ENCODE data around the gene ALK.
"Not testable (repeated sequence)": the region's sequence is repeated elsewhere in the genome, so short reads cannot be mapped to it uniquely, and the experiment has no call there.

The ALK gene

DNA sequence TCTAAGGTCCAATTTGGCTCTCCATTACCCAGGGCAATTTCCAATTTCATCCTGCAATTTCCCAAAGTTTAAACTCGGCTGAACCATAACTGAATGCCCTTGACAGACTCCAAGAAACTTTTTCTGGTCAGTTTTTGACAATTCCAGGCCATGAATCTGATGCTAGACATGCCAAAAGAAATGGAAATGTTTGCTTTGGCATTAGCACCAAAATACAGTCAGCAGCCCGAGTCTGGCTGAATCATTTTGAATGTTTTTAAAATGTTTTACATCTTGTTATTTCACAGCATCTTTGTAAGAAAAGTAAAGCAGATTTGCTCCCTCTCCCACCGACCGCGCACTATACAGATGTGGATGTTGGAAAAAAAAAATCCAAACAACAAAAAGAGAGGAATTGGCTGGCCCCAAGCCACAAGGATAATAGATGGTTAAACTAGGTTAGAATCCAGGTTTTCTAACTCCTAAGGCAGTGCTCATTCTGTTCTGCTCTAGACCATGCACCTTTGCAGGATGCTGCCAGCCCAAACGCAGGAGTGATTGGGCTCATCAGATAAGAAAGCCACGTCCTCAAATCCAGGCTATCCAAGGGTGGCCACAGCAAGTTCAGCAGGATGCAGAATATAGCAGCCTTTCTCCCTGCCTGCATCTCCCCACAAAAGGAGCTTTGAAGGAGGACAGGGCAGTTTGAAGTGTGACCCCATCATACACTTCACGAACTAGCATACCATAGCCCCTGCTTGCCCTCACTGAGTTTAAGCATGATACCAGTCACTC is 167.5 kb downstream of the ALK start:
- peak; percentile 80 for DNase-seq

DNA sequence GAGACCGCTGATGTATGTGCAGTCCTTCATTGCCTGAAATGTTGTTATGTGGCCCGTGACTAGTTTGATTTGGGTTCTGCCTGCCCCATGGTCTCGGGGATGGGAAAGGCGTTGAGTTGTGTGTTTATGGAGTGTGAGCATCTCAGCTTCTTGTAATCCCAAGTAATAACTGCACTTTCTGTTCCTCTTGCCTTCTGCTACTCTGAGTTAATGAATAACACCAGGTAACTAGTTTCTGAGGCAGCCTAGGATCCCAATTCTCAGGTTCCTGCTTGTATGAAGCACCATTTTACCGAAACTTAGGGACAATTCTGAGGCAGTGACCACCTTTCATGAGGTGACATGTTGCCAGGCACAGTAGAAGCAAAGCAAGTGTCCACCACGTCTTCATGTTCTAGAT is 170.0 kb downstream of the ALK start:
- no peak for DNase-seq

DNA sequence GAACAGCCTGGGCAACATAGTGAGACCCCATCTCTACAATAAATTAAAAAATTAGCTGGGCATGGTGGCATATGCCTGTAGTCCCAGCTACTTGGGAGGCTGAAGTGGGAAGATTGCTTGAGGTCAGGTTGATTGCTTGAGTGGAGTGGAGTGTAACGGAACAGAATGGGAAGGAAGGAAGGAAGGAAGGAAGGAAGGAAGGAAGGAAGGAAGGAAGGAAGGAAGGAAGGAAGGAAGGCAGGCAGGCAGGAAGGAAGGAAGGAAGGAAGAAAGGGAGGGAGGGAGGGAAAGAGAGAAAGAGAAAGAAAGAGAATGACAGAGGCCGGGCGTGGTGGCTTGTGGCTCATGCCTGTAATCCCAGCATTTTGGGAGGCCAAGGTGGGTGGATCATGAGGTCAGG is 170.9 kb downstream of the ALK start:
- not testable (repeated sequence) for DNase-seq

DNA sequence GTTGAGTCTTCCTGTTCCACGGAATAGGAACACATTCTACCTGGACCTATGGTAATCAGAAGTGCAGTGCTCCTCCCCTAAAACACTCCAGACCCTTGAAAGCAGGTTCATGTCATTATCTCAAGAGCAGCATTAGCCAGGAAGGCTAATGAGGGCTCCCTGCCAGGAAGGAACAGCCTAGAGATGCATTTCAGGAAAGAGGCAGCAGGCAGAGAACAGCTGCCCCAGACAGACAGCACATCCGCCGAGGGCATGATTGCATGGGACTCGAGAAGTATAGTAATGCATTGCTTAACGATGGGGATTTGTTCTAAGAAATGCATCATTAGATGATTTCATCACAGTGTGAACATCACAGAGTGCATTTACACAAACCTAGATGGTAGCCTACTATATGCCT is 171.5 kb downstream of the ALK start:
- DNase-seq: no peak

DNA sequence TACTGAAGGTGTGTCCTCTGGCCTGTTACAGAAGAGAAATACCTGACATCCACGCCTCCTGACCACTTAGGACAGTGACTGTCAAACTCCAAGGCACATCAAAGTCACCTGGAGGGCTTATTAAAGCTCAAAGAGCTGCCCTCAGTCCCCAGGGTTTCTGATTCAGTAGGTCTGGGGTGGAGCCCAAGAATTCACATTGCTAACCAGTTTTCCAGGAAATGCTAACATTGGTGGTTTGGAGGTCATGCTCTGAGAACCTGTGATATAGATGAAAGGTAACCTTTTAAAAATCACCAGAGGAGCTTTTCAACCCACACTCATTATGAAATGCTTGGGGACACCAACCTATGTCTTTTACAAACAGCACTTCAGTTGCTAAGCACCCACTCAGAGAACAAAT is 172.3 kb downstream of the ALK start:
- DNase-seq: no peak

DNA sequence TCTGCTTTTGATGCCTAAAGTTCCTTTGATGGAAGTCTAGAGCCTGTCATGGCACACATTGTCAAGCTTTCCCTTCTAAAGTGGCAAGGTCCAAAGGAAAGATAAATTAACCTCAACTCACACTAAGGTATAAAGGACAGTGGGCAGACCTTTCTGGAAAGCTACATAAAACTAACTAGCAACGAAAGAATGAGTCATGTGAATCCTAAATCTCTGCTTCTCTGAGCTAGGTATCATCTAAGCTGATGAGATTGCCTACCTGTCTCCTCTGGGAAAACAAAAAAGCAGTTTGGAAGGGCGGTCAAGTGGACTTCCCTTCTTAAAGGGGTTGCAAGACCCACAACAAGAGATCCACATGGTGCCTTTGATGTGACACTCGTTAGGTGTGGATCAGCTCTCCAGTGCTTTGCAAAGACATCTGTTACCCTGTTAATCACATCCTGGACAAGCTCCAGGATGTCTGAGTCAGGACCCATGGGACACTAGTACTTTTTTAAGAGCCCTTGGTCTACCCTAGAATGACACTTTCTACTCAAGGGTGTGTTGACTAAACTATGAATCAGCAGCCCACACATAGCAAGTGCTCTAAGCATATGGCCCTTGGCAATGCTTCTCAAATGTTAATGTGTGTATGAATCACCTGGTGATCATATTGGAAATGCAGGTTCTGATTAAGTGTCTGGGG is 173.5 kb downstream of the ALK start:
- DNase-seq: peak; percentile 99

DNA sequence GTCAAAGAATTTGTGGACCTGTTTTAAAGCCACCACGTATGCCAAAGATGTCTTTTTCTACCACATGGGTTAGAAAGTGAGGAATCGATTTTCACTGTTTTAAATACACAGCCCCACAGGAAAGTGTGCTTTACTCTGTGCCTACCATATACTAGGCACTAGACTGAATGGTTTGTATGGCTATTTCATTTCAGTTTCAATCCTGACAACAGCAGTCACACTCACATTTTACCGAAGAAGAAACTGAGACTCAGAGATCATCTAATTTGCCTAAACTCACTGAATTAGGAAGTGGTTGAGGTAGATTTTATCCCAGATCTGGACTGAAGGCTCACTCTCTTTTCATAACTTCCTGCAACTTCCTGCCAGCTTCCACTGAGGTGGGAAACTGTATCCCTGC is 176.4 kb downstream of the ALK start:
- DNase-seq: no peak

DNA sequence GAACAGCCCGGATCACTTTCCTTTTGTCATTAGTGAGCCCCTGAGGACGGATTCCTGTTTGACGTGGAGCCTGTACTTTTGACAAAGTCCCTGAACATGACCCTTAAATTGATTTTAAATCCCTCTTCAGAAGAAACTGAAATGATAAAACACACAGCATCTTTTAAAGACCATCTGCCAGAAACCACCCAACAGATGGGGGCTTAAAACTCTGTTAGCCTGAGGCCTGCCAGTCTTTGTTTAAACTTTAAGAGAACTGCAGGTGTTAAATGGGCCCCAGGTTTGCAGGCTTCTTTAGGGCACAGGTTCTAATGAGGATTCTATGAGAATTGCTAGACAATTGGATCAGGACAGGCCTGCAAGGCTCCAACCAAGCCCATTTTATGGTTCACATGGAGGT is 177.9 kb downstream of the ALK start:
- DNase-seq: no peak

DNA sequence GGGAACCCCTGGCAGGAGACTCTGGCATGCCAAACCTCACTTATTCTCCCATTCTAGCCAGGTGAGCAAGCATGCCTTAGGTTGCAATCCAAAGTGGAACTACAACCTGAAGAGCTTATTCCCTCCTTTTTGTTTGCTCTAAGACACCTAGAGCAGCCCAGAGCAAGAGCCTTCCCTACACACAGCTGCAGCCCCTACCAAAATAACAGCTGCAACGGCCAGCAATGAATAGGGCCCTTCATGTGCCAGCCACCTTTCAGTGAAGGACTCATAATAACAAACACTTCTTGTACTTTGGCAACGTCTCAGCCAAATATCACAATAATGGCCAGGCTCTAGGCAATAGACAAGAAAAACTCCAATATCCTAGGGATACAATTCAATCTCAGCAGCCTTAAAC is 178.7 kb downstream of the ALK start:
- DNase-seq: no peak

DNA sequence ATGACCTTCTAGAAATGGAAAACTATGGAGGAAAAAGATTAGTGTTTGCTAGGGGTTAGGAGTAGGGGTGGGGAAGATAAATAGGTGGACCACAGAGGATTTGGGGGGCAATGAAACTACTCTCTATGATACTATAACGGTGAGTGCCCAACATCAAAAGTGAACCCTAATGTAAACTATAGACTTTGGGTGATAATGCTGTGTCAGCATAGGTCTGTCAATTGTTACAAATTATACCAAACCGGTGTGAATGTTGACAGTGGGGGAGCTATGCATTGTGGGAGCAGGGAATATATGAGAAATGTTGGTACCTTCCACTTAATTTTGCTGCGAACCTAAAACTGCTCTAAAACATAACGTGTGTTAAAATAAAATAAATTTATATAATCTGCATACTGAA is 180.3 kb downstream of the ALK start:
- DNase-seq: no peak

DNA sequence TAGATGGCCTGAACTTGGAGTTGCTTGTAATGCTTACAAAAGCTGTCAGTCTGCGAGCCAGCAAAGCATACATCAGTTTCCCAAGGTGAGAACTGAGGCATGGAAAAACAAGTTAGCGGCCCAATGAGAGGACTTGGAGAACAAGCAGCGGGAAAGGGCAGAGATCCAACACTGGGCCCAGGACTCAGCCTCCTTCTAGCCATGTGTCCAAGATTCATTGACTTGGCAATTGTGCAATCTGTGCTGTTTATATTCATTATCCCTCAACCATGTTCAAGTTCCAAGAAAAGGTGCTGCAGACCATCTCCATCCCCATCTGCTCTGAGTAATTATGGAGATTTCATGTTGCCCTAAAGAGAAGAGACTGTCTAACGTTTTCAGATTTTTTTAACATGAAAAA is 187.4 kb downstream of the ALK start:
- DNase-seq: no peak

DNA sequence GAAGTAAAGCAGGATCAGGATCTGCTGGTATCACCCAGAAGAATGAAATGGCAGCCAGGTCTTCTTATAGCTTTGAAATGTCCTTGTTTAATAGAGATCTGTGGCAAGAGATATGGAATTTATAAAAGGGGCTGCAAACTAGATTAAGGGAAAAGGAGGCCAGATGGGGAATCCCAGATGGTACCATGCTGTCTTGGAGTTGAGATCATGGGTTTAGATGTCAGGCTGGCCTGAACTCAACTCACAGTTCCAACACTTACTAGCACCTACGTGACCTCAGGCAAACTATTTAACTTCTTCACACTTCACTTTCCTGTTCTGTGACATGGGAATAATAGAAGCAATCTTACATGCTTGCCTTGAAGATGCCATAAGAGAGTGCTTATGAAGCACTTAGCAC is 188.2 kb downstream of the ALK start:
- no peak for DNase-seq

DNA sequence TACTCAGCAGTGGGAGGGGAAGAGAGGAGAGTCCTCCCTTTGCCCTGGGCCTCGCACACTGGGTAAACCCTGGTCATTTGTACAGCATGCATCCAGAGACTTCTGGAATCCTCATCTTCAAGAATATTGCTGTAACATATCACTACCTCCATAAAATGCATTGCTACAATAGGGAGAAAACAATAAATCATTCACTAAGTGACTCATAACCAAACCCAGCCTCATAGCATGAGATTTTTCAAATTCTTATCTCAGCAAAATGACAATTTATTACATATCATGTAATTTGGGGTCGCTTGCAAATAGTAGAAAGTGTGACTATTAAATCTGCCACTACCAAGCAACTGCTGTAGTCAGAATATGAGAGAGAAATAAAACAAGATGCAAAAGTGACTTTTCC is 189.4 kb downstream of the ALK start:
- peak; percentile 39 for DNase-seq

DNA sequence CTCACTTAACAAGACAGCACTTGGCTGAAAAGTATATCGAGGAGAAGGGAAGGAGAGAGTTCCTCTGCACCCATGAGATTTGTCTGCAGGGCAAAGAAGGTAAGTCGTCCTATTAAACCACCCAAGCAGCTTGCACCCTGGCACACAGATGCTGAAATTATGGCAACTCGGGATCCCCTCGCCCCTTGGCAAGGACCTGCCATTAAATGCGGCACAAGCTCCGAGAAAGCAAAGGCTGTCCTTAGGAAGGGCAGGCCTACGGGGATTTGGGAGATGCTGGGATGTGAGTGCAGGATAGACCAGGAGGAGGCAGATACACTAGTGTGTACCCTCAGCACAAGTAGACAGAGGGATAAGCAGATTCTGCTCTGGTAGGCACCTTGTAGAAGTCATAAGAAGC is 191.5 kb downstream of the ALK start:
- DNase-seq: no peak

DNA sequence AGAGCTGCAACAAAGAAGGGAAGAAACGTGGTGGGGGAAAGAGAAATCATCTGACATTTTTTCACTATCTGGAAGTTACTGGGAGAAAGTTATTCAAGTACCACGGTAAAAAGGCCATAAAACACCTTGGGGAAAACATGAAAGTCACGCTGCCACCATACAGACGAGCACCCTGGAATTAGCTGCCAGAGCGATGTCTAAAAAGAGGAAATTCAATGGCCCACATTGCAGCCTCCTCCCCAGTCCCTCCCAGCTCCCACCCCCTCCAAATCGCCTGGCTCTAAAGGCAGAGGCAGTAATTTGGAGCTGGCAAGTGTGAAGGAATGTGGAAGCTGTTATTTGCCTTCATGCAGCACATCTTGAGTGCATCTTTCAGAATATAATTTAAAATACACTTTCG is 192.0 kb downstream of the ALK start:
- no peak for DNase-seq

DNA sequence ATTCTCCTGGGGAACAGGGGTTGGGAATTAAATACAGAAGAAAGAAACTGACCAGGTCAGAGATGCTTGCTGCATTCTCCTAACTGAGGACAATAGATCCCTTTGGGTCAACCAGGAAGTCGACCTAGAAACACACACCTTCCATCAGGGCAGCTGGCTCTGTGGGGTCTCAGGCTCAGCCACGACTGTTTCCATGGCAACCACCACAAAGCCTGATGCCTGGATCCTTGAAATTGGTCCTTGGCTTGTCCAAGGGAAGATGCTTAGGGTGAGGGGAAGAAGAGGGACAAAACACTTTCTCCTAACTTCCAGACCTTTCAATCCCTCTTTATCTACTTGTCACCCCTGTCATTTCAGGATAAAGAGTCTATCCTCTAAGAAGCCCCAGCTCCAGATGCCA is 194.4 kb downstream of the ALK start:
- DNase-seq: no peak

DNA sequence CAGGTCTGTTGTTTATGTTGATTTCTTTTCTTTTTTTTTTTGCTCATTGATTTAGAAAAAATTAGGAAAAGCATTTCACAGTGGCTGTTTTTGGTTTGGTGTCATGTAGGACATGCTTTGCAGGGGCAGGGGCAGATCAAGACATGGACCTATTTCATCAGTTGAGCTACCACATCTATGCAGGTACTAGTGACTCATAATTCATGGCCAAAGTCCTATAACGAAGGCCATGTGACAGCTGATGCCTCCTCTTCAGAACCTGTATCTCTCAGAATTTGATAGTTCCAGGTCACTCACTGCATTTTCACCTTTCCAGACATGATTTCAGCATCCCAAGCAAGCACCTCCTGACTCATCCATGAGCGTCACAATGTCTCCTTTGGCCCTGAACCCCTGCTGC is 195.8 kb downstream of the ALK start:
- no peak for DNase-seq

DNA sequence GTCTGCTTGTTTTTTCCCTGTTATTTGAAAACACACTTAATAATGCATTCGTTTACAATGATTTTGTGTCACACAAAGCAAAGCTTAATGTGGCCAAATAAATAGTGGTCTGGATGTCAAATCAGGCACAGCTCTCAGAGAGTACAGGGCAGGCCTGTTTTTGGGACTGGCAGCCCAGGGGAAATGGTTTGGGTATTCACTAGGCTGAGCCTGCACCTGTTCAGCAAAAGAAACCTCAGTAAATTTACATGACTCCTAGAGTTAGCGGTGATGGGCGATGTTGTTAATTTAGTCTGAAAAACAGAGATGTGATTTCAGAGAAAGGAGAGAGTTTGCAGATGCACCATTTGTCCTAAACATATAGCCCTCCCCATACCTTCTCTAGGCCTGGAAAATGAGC is 197.1 kb downstream of the ALK start:
- no peak for DNase-seq

DNA sequence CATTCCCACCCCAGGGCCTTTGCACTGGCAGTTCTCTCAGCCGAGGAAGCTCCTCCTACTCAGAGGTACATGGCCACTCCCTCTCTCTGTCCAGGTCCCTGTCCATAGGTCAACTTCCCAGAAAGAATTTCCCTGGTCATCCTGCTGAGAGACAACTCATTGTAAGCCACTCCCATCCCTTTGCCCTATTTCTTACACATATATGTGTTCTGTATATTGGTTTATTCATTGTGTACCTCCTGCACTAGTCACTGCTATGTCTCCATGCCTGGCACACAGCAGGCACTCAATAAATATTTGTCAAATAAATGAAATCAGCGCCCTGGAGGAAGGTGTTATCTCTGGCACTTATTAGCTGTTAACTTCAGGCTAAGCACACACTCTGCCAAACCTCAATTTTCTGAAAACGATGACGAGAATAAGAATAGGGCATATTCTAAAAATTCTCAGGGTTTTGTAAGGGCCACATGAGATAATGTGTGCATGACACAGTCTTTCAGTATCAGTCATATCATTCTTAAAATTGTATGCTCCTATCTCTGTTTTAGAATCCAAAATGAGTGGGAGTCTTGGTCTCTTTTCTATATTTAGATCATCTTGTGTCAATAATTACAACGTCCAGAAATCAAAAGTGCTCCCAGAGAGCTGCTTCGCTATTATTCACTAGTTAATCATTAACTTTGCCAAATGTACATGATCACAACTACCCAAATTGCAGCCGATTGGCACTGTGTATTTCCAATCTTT is 198.0 kb downstream of the ALK start:
- no peak for DNase-seq

DNA sequence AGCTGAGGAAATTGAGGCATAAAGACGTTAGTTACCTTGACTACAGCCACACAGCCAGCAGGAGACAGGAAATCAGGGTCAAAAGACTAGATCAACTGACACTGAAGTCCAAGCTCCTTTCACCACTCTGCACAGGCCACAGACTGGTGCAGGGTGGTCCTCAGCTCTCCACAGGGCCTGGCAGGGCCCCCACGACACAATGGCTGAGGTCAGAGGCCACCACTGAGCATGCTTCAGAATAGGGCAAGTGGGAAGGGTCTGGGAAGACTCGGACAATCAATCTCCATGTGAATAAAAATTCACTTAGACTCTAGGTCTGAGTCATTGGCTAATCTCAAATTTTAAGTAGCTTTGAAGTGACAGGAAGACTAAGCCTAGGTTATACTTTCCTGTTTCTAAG is 201.7 kb downstream of the ALK start:
- DNase-seq: no peak

DNA sequence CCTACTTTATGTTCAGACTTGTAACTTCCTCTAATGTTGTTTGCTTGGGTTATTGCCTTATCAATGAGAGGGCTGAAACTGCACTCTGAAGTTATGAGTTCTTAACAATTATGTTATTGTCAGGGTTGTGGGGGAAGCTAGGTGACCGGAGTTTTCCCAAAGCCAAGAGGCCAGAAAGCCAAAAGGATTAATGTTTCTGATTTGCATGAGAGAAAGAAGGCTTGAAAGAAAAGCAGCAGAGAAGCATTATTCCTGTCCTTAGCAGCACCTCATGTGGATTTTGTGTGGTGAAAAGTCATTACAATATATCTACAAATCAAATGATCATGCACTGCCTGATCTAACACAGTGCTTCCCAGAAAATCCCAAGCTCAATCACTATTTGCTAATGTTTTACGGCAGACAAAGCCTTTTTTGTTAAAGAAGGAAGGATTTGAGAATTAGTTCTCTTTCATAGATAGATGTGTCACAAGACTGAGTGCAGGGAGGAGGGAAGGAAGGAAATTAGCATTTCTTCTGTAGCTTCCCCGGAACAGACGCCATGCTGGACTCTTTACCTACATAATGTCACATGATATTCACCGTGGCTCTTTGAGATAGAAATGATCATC is 203.2 kb downstream of the ALK start:
- no peak for DNase-seq

DNA sequence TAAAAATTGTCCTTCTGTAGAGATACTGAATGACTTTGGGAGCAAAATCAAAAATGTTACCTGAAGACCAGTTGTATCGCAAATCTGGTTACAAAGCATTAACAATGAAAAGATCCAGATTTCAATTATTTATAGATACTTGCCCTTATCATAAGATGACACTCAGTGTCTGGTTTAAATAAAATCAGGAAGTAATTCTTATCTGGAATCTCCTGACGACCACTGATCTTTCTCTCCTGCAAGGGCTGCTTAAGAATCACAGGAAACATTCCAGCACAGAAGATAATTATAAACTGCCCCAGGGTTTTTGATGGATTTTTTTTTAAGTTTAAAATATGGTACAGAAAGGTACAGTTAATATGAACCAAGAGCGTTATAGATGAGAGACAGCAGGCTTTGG is 205.7 kb downstream of the ALK start:
- no peak for DNase-seq

DNA sequence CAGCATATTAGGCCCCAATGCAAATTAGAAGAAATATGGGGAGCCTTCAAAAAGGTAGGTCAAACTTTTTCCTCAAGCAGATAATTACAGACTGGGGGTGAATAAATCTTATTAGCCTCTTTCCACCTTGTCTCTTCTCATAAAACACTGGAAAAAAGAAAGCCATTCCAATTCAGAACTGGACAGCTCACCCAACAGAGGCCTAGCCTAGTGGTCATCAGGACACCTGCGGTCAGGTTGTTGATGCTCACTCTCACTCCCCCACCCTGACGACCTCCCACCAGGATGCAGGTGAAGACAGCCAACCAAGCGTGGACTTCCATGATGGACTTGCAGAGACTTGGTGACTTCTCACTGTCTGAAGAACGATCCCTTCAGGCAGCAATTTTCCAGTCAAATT is 207.1 kb downstream of the ALK start:
- DNase-seq: no peak

All from fibroblast of skin of right biceps (primary cell).